K562 treated with DMSO at 1 percent for 48 hours (cell line): ENCODE results near the gene SLC25A39. TPM values are rescaled to one million over a fixed set of nuclear protein-coding genes. Genes with fewer than 3 reads are reported as not detected.

Source experiments
- total RNA-seq: library from RNA; unstranded; fragments of 300-600 nt; gene quantifications from 2 replicates; pipeline ENCODE4 v1.2.3, GENCODE V29; 2022; ENCODE audit warnings: low replicate concordance; ENCODE audit errors: extremely low read depth

The SLC25A39 gene, protein sequence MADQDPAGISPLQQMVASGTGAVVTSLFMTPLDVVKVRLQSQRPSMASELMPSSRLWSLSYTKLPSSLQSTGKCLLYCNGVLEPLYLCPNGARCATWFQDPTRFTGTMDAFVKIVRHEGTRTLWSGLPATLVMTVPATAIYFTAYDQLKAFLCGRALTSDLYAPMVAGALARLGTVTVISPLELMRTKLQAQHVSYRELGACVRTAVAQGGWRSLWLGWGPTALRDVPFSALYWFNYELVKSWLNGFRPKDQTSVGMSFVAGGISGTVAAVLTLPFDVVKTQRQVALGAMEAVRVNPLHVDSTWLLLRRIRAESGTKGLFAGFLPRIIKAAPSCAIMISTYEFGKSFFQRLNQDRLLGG
- not detected in 2 replicates for total RNA-seq

DNA sequence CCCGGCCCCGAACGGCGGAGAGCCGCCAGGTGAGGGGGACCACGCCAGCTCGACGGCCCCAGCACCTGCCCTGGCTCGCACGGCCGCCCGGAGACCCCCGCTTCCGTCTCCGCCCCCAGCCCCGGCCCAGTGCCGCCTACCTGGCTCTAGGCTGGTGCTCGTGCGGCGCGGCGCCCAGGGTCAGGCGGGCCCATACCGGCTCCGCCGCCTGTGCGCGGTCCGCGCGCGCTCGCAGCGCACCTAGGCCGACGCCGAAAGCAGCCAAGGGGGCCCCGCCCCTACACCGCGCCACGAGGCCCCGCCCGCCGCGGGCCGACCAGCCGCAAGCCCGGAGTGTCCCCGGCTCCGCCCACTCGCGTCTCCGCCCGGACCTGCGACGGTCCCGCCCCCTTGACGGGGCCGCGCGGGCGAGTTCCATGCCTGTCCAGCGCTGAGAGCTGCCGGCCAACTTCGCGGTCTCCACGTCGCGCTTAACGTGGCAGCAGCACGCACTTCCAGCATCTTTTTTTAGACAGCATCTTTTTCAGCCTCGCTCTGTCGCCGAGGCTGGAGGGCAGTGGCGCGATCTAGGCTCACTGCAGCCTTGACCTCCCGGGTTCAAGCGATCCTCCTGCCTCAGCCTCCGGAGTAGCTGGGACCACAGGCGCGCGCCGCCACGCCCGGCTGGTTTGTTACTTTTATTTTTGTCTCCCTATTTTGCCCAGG, at the start of gene SLC25A39:
TSS of gene SLC25A39 (minus strand) at position 253 of the 705 bp plus-strand sequence. CDS start 1,261 bp downstream, outside the sequence.

GRCh38 chr17:44363613-44364159, 39.1 kb upstream of the SLC25A39 start, which contains the start of gene FAM171A2:
Gene FAM171A2, minus strand, starts transcription at chr17:44363853. Its CDS starts 139 bp downstream, at chr17:44363714.

DNA sequence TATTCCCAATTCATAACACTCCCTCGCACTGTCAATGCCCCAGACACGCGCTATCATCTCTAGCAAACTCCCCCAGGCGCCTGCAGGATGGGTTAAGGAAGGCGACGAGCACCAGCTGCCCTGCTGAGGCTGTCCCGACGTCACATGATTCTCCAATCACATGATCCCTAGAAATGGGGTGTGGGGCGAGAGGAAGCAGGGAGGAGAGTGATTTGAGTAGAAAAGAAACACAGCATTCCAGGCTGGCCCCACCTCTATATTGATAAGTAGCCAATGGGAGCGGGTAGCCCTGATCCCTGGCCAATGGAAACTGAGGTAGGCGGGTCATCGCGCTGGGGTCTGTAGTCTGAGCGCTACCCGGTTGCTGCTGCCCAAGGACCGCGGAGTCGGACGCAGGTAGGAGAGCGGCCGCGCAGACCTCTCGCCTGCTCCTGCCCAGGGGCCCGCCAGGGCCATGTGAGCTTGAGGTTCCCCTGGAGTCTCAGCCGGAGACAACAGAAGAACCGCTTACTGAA, 20.4 kb upstream of the SLC25A39 start, which contains the start of gene GRN:
TSS of gene GRN (plus strand) at position 364 of the 515 bp plus-strand sequence. CDS start 3,863 bp downstream, outside the sequence.

GRCh38 chr17:44308320-44308818, 16.3 kb downstream of the SLC25A39 start, which contains the start of gene RUNDC3A:
Gene RUNDC3A, plus strand, starts transcription at chr17:44308601. Its CDS starts 232 bp downstream, at chr17:44308833.

Other genes starting within 250 kb of the SLC25A39 start
- gene HDAC5, start 201.2 kb downstream of the SLC25A39 start, total RNA-seq, result 133 TPM in 1 of 2 replicates, not detected in the other
- not detected in 2 replicates for gene HROB, start 182.9 kb downstream of the SLC25A39 start, total RNA-seq
- gene ASB16, start 154.1 kb downstream of the SLC25A39 start, total RNA-seq, result not detected in 2 replicates
- gene TMUB2, start 137.9 kb downstream of the SLC25A39 start, total RNA-seq, result not detected in 2 replicates
- gene ATXN7L3, start 124.9 kb downstream of the SLC25A39 start, total RNA-seq, result not detected in 2 replicates
- 102 TPM in 1 of 2 replicates, not detected in the other for gene UBTF, start 105.1 kb downstream of the SLC25A39 start, total RNA-seq
- not detected in 2 replicates for gene SLC4A1, start 56.7 kb downstream of the SLC25A39 start, total RNA-seq
- gene RUNDC3A, start 16.2 kb downstream of the SLC25A39 start, total RNA-seq, result not detected in 2 replicates
- 244 TPM in 1 of 2 replicates, not detected in the other for gene GRN, start 20.5 kb upstream of the SLC25A39 start, total RNA-seq
- not detected in 2 replicates for gene FAM171A2, start 39.0 kb upstream of the SLC25A39 start, total RNA-seq
- gene ITGA2B, start 64.8 kb upstream of the SLC25A39 start, total RNA-seq, result not detected in 2 replicates
- gene GPATCH8, start 178.6 kb upstream of the SLC25A39 start, total RNA-seq, result not detected in 2 replicates
- not detected in 2 replicates for gene FZD2, start 232.7 kb upstream of the SLC25A39 start, total RNA-seq